ENCODE measurements around the gene HNRNPA2B1. TPM values are rescaled to one million over a fixed set of nuclear protein-coding genes. Genes with fewer than 3 reads are reported as not detected.
"Not testable (repeated sequence)": the region's sequence is repeated elsewhere in the genome, so short reads cannot be mapped to it uniquely, and the experiment has no call there.

The HNRNPA2B1 gene
- total and polyA plus RNA-seq, 12 donors: 98.1 to 1,201 (median 378) TPM

- Histone ChIP-seq H3K27ac (no peak overlapping the region), H3K36me3 (replicated peaks in 1 of 2) (no peaks in the 10 kb centered on the region), H3K27me3 (no peaks in the 10 kb centered on the region), H3K9me3 (replicated peaks in 1 of 3) (no peaks in the 10 kb centered on the region), H3K4me1 (replicated peaks in 1 of 2) (no peaks in the 10 kb centered on the region), H3K4me3 (no peak overlapping the region)
- no peak for TF ChIP-seq CTCF (IDR thresholded peaks at IDR 0.05)
- no peak for TF ChIP-seq POLR2A (IDR thresholded peaks at IDR 0.05)
- no peak for DNase-seq
- 64 to 75% (median 65%) methylated on average over 5 of the region's 5 CpGs for WGBS, 4 donors
- intact Hi-C loops (cut with DNase I): no loop called here
Observed at GRCh38 chr7:26179422-26179821, 21.1 kb downstream of the HNRNPA2B1 start.

GRCh38 chr7:26178272-26178960, 22.1 kb downstream of the HNRNPA2B1 start:
- intact Hi-C loops (cut with DNase I): no loop called here
- Histone ChIP-seq H3K27ac (no peak overlapping the region), H3K4me1 (replicated peaks in 1 of 2) (no peaks in the 10 kb centered on the region), H3K36me3 (replicated peaks in 1 of 2) (no peaks in the 10 kb centered on the region), H3K4me3 (no peak overlapping the region), H3K9me3 (replicated peaks in 1 of 3) (no peaks in the 10 kb centered on the region), H3K27me3 (no peaks in the 10 kb centered on the region)
- 83 to 88% (median 84%) methylated on average over 7 of the region's 7 CpGs for WGBS, 4 donors
- DNase-seq: no peak
- TF ChIP-seq CTCF (IDR thresholded peaks at IDR 0.05): no peak
- TF ChIP-seq POLR2A (IDR thresholded peaks at IDR 0.05): no peak

GRCh38 chr7:26177269-26177668, 23.3 kb downstream of the HNRNPA2B1 start:
- WGBS, 4 donors: 91 to 97% (median 94%) methylated on average over 14 to 20 of the region's 20 CpGs

DNA sequence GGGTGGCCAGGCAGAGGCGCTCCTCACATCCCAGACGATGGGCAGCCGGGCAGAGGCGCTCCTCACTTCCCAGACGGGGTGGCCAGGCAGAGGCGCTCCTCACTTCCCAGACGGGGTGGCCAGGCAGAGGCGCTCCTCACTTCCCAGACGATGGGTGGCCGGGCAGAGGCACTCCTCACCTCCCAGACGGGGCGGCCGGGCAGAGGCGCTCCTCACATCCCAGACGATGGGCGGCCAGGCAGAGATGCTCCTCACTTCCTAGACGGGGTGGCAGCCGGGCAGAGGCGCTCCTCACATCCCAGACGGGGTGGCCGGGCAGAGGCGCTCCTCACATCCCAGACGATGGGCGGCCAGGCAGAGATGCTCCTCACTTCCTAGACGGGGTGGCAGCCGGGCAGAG, 23.9 kb downstream of the HNRNPA2B1 start:
- H3K27me3 ChIP-seq; H3K36me3 ChIP-seq (replicated peaks in 1 of 2); H3K4me1 ChIP-seq (replicated peaks in 1 of 2); H3K27ac ChIP-seq; DNase-seq; H3K9me3 ChIP-seq (replicated peaks in 1 of 3); intact Hi-C loops (cut with DNase I); H3K4me3 ChIP-seq: not testable (repeated sequence)
- 95 to 99% methylated on average over 4 to 18 of the region's 26 CpGs; no CpG with 5 or more reads in 2 of the 4 donors for WGBS, 4 donors

More at GRCh38 chr7:26177269-26177668, 23.3 kb downstream of the HNRNPA2B1 start:
- H3K27me3 ChIP-seq; DNase-seq; H3K9me3 ChIP-seq (replicated peaks in 1 of 3); H3K36me3 ChIP-seq (replicated peaks in 1 of 2); H3K27ac ChIP-seq; H3K4me1 ChIP-seq (replicated peaks in 1 of 2); H3K4me3 ChIP-seq; intact Hi-C loops (cut with DNase I): not testable (repeated sequence)

DNA sequence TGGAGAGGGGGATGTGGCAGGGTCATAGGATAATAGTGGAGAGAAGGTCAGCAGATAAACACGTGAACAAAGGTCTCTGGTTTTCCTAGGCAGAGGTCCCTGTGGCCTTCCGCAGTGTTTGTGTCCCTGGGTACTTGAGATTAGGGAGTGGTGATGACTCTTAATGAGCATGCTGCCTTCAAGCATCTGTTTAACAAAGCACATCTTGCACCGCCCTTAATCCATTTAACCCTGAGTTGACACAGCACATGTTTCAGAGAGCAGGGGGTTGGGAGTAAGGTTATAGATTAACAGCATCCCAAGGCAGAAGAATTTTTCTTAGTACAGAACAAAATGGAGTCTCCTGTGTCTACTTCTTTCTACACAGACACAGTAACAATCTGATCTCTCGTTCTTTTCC, 24.6 kb downstream of the HNRNPA2B1 start:
- DNase-seq; H3K4me3 ChIP-seq; H3K27ac ChIP-seq; intact Hi-C loops (cut with DNase I); H3K27me3 ChIP-seq; H3K9me3 ChIP-seq (replicated peaks in 1 of 3); H3K36me3 ChIP-seq (replicated peaks in 1 of 2); H3K4me1 ChIP-seq (replicated peaks in 1 of 2): not testable (repeated sequence)
- WGBS, 4 donors: 70 to 100% (median 89%) methylated on average over 1 to 2 of the region's 4 CpGs

GRCh38 chr7:26172048-26172447, 28.5 kb downstream of the HNRNPA2B1 start:
- H3K4me1 ChIP-seq (replicated peaks in 1 of 2): no peaks in the 10 kb centered on the region
- TF ChIP-seq POLR2A (IDR thresholded peaks at IDR 0.05): no peak
- TF ChIP-seq CTCF (IDR thresholded peaks at IDR 0.05): no peak
- intact Hi-C loops (cut with DNase I): no loop called here
- no peaks in the 10 kb centered on the region for H3K9me3 ChIP-seq (replicated peaks in 1 of 3)
- no peak overlapping the region for H3K27ac ChIP-seq
- no peak for DNase-seq
- no peaks in the 10 kb centered on the region for H3K27me3 ChIP-seq
- WGBS, 4 donors: 95 to 100% (median 96%) methylated on average over 1 of the region's 1 CpG
- H3K4me3 ChIP-seq: no peak overlapping the region
- H3K36me3 ChIP-seq (replicated peaks in 1 of 2): no peaks in the 10 kb centered on the region
